Measurements from ENCODE around the gene BABAM2. TPM values are rescaled to one million over a fixed set of nuclear protein-coding genes. Genes with fewer than 3 reads are reported as not detected.

The BABAM2 gene
- total RNA-seq, 1 experiment from 2014 or later = 46.1 TPM

GRCh38 chr2:27960237-27960912 lies 69.8 kb downstream of the BABAM2 start:
- no peaks in the 10 kb centered on the region; the same call in 1 of the 2 replicates for H3K9me3 ChIP-seq (ENCODE audit: insufficient read depth, low read depth)
- TF ChIP-seq CTCF (conservative IDR thresholded peaks at IDR 0.05) (no peak), EZH2 (IDR thresholded peaks at IDR 0.05; ENCODE audit: low read depth) (no peak)
- ChIA-PET POLR2A (ENCODE audit: unreplicated experiment) (no interaction called here), CTCF (no interaction called here)
- no TSS peak for BruUV-seq (replicated peaks)
- no peaks in the 10 kb centered on the region for H3K27me3 ChIP-seq (ENCODE audit: insufficient read depth, low read depth)
- H3K9me2 ChIP-seq (ENCODE audit: insufficient read depth) = no peaks in the 10 kb centered on the region
- no peak overlapping the region for H3K4me3 ChIP-seq
- H2AFZ ChIP-seq = no peak overlapping the region
- H3K27ac ChIP-seq = no peak overlapping the region
- H3K4me2 ChIP-seq = no peak overlapping the region
- peaks cover 25% of the 10 kb centered on the region for H3K79me2 ChIP-seq (ENCODE audit: low read depth)
- peaks cover 23% of the 10 kb centered on the region for H3F3A ChIP-seq (ENCODE audit: insufficient read depth, low read depth)
- intact Hi-C loops (cut with micrococcal nuclease; ENCODE audit: unreplicated experiment) = no loop called here
- peaks cover 43% of the 10 kb centered on the region for H3K4me1 ChIP-seq (replicated peaks; ENCODE audit: insufficient read depth)
- no peaks in the 10 kb centered on the region for H4K20me1 ChIP-seq (ENCODE audit: insufficient read depth)
- no peak for DNase-seq
- H3K36me3 ChIP-seq (ENCODE audit: low read depth) = 0 out of 2 replicates have a peak, but pooled peaks cover 5% of the 10 kb centered on the region

GRCh38 chr2:27962006-27962405 lies 71.5 kb downstream of the BABAM2 start:
- Histone ChIP-seq H3K36me3 (ENCODE audit: low read depth) (0 out of 2 replicates have a peak, but pooled peaks cover 5% of the 10 kb centered on the region), H3K27ac (no peak overlapping the region), H3K4me1 (replicated peaks; ENCODE audit: insufficient read depth) (peaks cover 27% of the 10 kb centered on the region), H3K9me3 (ENCODE audit: insufficient read depth, low read depth) (no peaks in the 10 kb centered on the region; the same call in 1 of the 2 replicates), H3K79me2 (ENCODE audit: low read depth) (peaks cover 23% of the 10 kb centered on the region), H3F3A (ENCODE audit: insufficient read depth, low read depth) (peaks cover 7% of the 10 kb centered on the region; the same call in 1 of the 2 replicates), H2AFZ (no peak overlapping the region), H3K9me2 (ENCODE audit: insufficient read depth) (no peaks in the 10 kb centered on the region), H3K27me3 (ENCODE audit: insufficient read depth, low read depth) (no peaks in the 10 kb centered on the region), H3K4me3 (no peak overlapping the region), H3K4me2 (no peak overlapping the region), H4K20me1 (ENCODE audit: insufficient read depth) (no peaks in the 10 kb centered on the region)
- no TSS peak for BruUV-seq (replicated peaks)
- intact Hi-C loops (cut with micrococcal nuclease; ENCODE audit: unreplicated experiment) = no loop called here
- DNase-seq = no peak
- ChIA-PET CTCF (no interaction called here), POLR2A (ENCODE audit: unreplicated experiment) (interaction anchor here (0.7 kb wide), 1 partner anchor 174 kb away, joined by 4 read pairs; no protein-coding TSS in a partner anchor)
- TF ChIP-seq CTCF (conservative IDR thresholded peaks at IDR 0.05) (no peak), EZH2 (IDR thresholded peaks at IDR 0.05; ENCODE audit: low read depth) (no peak)

GRCh38 chr2:27963472-27963871 lies 72.9 kb downstream of the BABAM2 start:
- 0 out of 2 replicates have a peak, but pooled peaks cover 12% of the 10 kb centered on the region for H3K79me2 ChIP-seq (ENCODE audit: low read depth)
- H3F3A ChIP-seq (ENCODE audit: insufficient read depth, low read depth) = no peaks in the 10 kb centered on the region; the same call in 1 of the 2 replicates
- H4K20me1 ChIP-seq (ENCODE audit: insufficient read depth) = no peaks in the 10 kb centered on the region
- POLR2A ChIA-PET (ENCODE audit: unreplicated experiment) = no interaction called here
- H3K4me3 ChIP-seq = no peak overlapping the region
- no peak overlapping the region for H3K27ac ChIP-seq
- no peak overlapping the region for H2AFZ ChIP-seq
- DNase-seq = no peak
- no peak overlapping the region for H3K4me2 ChIP-seq
- intact Hi-C loops (cut with micrococcal nuclease; ENCODE audit: unreplicated experiment) = no loop called here
- H3K9me3 ChIP-seq (ENCODE audit: insufficient read depth, low read depth) = peaks cover 7% of the 10 kb centered on the region
- CTCF ChIA-PET = no interaction called here
- H3K9me2 ChIP-seq (ENCODE audit: insufficient read depth) = no peaks in the 10 kb centered on the region
- H3K4me1 ChIP-seq (replicated peaks; ENCODE audit: insufficient read depth) = peaks cover 16% of the 10 kb centered on the region
- no peaks in the 10 kb centered on the region for H3K36me3 ChIP-seq (ENCODE audit: low read depth)
- no TSS peak for BruUV-seq (replicated peaks)
- no peaks in the 10 kb centered on the region for H3K27me3 ChIP-seq (ENCODE audit: insufficient read depth, low read depth)
- no peak for TF ChIP-seq CTCF (conservative IDR thresholded peaks at IDR 0.05)
- TF ChIP-seq EZH2 (IDR thresholded peaks at IDR 0.05; ENCODE audit: low read depth) = no peak
